ENCODE measurements around the gene CWH43.
"Not testable (repeated sequence)": the region's sequence is repeated elsewhere in the genome, so short reads cannot be mapped to it uniquely, and the experiment has no call there.

The CWH43 gene

GRCh38 chr4:49098034-49098759 is 112.1 kb downstream of the CWH43 start:
- not testable (repeated sequence) for DNase-seq

DNA sequence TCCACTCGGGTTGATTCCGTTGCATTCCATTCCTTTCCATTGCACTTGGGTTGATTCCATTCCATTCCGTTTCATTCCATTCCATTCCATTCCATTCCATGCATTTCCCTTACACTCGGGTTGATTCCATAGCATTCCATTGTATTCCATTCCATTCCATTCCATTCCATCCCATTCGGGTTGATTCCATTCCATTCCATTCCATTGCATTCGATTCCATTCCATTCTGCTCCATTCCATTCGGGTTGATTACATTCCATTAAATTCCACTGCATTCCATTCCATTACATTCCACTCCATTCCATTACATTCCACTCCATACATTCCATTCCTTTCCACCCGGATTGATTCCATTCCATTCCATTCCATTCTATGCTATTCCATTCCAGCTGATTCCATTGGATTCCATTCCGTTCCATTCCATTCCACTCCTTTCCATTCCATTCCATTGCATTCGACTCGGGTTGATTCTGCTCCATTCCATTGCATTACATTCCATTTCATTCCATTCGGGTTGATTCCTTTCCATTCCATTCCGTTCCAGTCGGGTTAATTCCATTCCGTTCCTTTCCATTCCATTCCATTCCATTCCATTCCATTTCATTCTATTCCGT is 113.9 kb downstream of the CWH43 start:
- not testable (repeated sequence) for DNase-seq

- DNase-seq: not testable (repeated sequence)
Measured at GRCh38 chr4:49102344-49102898, 116.3 kb downstream of the CWH43 start.

- not testable (repeated sequence) for DNase-seq
Measured at GRCh38 chr4:49103436-49104136, 117.5 kb downstream of the CWH43 start.

DNA sequence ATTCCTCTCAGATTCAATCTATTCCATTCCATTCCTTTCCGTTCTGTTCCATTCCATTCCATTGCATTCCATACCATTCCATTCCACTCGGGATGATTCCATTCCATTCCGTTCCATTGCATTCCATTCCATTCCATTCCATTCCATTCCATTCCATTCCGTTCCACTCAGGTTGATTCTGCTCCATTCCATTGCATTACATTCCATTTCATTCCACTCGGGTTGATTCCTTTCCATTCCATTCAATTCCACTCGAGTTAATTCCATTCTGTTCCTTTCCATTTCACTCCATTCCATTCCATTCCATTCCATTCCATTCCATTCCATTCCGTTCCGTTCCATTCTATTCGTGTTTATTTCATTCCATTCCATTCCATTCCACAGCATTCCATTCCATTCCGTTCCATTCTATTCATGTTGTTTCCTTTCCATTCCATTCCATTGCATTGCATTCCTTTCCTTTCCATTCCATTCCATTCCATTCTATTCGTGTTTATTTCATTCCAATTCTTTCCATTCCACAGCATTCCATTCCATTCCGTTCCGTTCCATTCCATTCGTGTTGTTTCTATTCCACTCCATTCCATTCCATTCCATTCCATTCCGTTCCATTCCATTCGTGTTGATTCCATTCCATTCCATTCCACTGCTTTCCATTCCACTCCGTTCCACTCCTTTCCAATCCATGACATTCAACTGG is 118.3 kb downstream of the CWH43 start:
- not testable (repeated sequence) for DNase-seq

DNA sequence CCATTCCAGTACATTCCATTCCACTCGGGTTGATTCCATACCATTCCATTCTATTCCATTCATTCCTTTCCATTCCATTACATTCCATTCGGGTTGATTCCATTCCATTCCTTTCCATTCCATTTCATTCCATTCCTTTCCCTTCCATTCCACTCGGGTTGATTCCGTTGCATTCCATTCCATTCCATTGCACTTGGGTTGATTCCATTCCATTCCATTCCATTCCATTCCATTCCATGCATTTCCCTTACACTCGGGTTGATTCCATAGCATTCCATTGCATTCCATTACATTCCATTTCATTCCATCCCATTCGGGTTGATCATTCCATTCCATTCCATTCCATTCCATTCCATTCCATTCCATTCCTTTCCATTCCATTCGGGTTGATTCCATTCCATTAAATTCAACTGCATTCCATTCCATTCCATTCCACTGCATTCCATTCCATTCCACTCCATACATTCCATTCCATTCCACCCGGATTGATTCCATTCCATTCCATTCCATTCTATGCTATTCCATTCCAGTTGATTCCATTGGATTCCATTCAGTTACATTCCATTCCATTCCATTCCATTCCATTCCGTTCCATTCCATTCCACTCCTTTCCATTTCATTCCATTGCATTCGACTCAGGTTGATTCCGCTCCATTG is 119.3 kb downstream of the CWH43 start:
- not testable (repeated sequence) for DNase-seq

DNA sequence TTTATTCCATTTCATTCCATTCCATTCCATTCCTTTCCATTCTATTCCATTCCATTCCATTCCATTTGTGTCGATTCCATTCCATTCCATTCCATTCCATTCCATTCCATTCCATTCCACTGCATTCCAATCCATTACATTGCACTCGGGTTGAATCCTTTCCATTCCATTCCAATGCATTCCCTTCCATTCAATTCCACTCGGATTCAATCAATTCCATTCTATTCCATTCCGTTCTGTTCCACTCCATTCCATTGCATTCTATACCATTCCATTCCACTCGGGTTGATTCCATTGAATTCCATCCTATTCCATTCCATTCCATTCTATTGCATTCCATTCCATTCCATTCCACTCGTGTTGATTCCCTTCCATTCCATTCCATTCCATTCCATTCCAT is 121.2 kb downstream of the CWH43 start:
- DNase-seq: not testable (repeated sequence)

- DNase-seq: not testable (repeated sequence)
Measured at GRCh38 chr4:49108183-49108978, 122.3 kb downstream of the CWH43 start.

- not testable (repeated sequence) for DNase-seq
Measured at GRCh38 chr4:49109567-49110166, 123.6 kb downstream of the CWH43 start.

- not testable (repeated sequence) for DNase-seq
Measured at GRCh38 chr4:49110579-49110978, 124.5 kb downstream of the CWH43 start.

All from NCI-H526 (cell line).